Measurements from ENCODE around the gene SSH2. TPM values are rescaled to one million over a fixed set of nuclear protein-coding genes. Genes with fewer than 3 reads are reported as not detected.

SSH2 gene
- total RNA-seq, 1 donor from 2014 or later: 37.6 TPM

GRCh38 chr17:29744121-29744520 lies 185.9 kb downstream of the SSH2 start:
- peaks cover 20% of the 10 kb centered on the region for H3K4me1 ChIP-seq
- H3K36me3 ChIP-seq: no peaks in the 10 kb centered on the region
- intact Hi-C loops (cut with DNase I): no loop called here
- TF ChIP-seq CTCF (IDR thresholded peaks at IDR 0.05) (no peak), POLR2A (IDR thresholded peaks at IDR 0.05) (no peak), POLR2AphosphoS5 (IDR thresholded peaks at IDR 0.05; ENCODE audit: insufficient read depth in 1 of 2, low read depth in 1 of 2) (no peak)
- no peak overlapping the region for H3K4me3 ChIP-seq
- H3K27me3 ChIP-seq: no peaks in the 10 kb centered on the region
- H3K9me3 ChIP-seq: no peaks in the 10 kb centered on the region
- DNase-seq (ENCODE audit: extremely low spot score in 2 of 2): no peak
- H3K27ac ChIP-seq: no peak overlapping the region

- TF ChIP-seq POLR2A (IDR thresholded peaks at IDR 0.05) (no peak), CTCF (IDR thresholded peaks at IDR 0.05) (no peak), POLR2AphosphoS5 (IDR thresholded peaks at IDR 0.05; ENCODE audit: insufficient read depth in 1 of 2, low read depth in 1 of 2) (no peak)
- intact Hi-C loops (cut with DNase I): no loop called here
- no peak overlapping the region for H3K27ac ChIP-seq
Measured at GRCh38 chr17:29742210-29742513, 187.9 kb downstream of the SSH2 start.

GRCh38 chr17:29740017-29740416 lies 190.0 kb downstream of the SSH2 start:
- Histone ChIP-seq H3K36me3 (no peaks in the 10 kb centered on the region), H3K27ac (no peak overlapping the region), H3K4me3 (no peak overlapping the region), H3K27me3 (no peaks in the 10 kb centered on the region), H3K9me3 (no peaks in the 10 kb centered on the region), H3K4me1 (peaks cover 12% of the 10 kb centered on the region)
- DNase-seq (ENCODE audit: extremely low spot score in 2 of 2): no peak
- TF ChIP-seq POLR2A (IDR thresholded peaks at IDR 0.05): no peak
- no peak for TF ChIP-seq POLR2AphosphoS5 (IDR thresholded peaks at IDR 0.05; ENCODE audit: insufficient read depth in 1 of 2, low read depth in 1 of 2)
- TF ChIP-seq CTCF (IDR thresholded peaks at IDR 0.05): no peak
- intact Hi-C loops (cut with DNase I): no loop called here

More at GRCh38 chr17:29742210-29742513, 187.9 kb downstream of the SSH2 start:
- peaks cover 15% of the 10 kb centered on the region for H3K4me1 ChIP-seq
- no peak for DNase-seq (ENCODE audit: extremely low spot score in 2 of 2)
- H3K9me3 ChIP-seq: no peaks in the 10 kb centered on the region
- H3K36me3 ChIP-seq: no peaks in the 10 kb centered on the region
- H3K4me3 ChIP-seq: no peak overlapping the region
- H3K27me3 ChIP-seq: no peaks in the 10 kb centered on the region

- TF ChIP-seq CTCF (IDR thresholded peaks at IDR 0.05) (no peak), POLR2AphosphoS5 (IDR thresholded peaks at IDR 0.05; ENCODE audit: insufficient read depth in 1 of 2, low read depth in 1 of 2) (no peak), POLR2A (IDR thresholded peaks at IDR 0.05) (no peak)
- Histone ChIP-seq H3K9me3 (no peaks in the 10 kb centered on the region), H3K27me3 (no peaks in the 10 kb centered on the region), H3K27ac (no peak overlapping the region), H3K4me1 (no peaks in the 10 kb centered on the region), H3K36me3 (no peaks in the 10 kb centered on the region), H3K4me3 (no peak overlapping the region)
- intact Hi-C loops (cut with DNase I): no loop called here
- no peak for DNase-seq (ENCODE audit: extremely low spot score in 2 of 2)
Measured at GRCh38 chr17:29734640-29735039, 195.4 kb downstream of the SSH2 start.

GRCh38 chr17:29733166-29733565 lies 196.9 kb downstream of the SSH2 start:
- Histone ChIP-seq H3K9me3 (no peaks in the 10 kb centered on the region), H3K4me3 (no peak overlapping the region), H3K27me3 (no peaks in the 10 kb centered on the region), H3K4me1 (no peaks in the 10 kb centered on the region), H3K36me3 (no peaks in the 10 kb centered on the region), H3K27ac (no peak overlapping the region)
- TF ChIP-seq CTCF (IDR thresholded peaks at IDR 0.05): no peak
- no peak for TF ChIP-seq POLR2A (IDR thresholded peaks at IDR 0.05)
- TF ChIP-seq POLR2AphosphoS5 (IDR thresholded peaks at IDR 0.05; ENCODE audit: insufficient read depth in 1 of 2, low read depth in 1 of 2): no peak
- no peak for DNase-seq (ENCODE audit: extremely low spot score in 2 of 2)
- intact Hi-C loops (cut with DNase I): no loop called here
